Psoas muscle (tissue), 8 donors: ENCODE data around the gene MAPKAP1. TPM values are rescaled to one million over a fixed set of nuclear protein-coding genes. Genes with fewer than 3 reads are reported as not detected.

Experiments
- ATAC-seq, 4 donors: fragments of 200-7000 bp; cut with Tn5 transposase; one replicate each; pipeline ENCODE4 v1.9.1; 2020; ENCODE audit warnings: moderate library complexity in 3 of 4, mild to moderate bottlenecking in 2 of 4
- DNase-seq, 2 donors: peaks; one replicate each; pipeline ENCODE4 v3.0.0-alpha.2; 2020
- H3K27ac ChIP-seq: fragments of 200-600 bp; one replicate; pipeline ENCODE4 v1.8.0; 2022
- H3K27me3 ChIP-seq, 3 donors: fragments of 200-600 bp in 1 of 3; one replicate each; pipeline versions ENCODE4 v1.6.1 to v1.8.0; 2013 to 2022; ENCODE audit warnings: low read length in 2 of 3, mild to moderate bottlenecking in 2 of 3, moderate library complexity in 1 of 3; ENCODE audit not compliant: insufficient read depth in 3 of 3
- H3K36me3 ChIP-seq, 2 donors: fragments of 200-600 bp in 1 of 2; one replicate each; pipeline versions ENCODE4 v1.6.1 to v1.8.0; 2013 to 2022; ENCODE audit warnings: low read depth in 1 of 2, mild to moderate bottlenecking in 1 of 2, moderate library complexity in 1 of 2; ENCODE audit not compliant: insufficient read depth in 1 of 2
- H3K4me1 ChIP-seq: fragments of 200-600 bp; one replicate; pipeline ENCODE4 v1.8.0; 2022
- H3K4me3 ChIP-seq: fragments of 200-600 bp; one replicate; pipeline ENCODE4 v1.8.0; 2022; ENCODE audit warnings: mild to moderate bottlenecking
- H3K9me3 ChIP-seq: fragments of 200-600 bp; one replicate; pipeline ENCODE4 v1.8.0; 2022
- CTCF ChIP-seq: fragments of 200-600 bp; IDR thresholded peaks from one replicate; pipeline ENCODE4 v1.8.0; 2022; ENCODE audit warnings: antibody characterized with exemption
- WGBS, 3 donors: extraction: QIAGEN DNeasy Blood & Tissue Kit; methylation state at CpG; one replicate each; pipeline versions ENCODE4 v1.1.6 to v1.1.7; 2013; 5-methylcytosine and 5-hydroxymethylcytosine counted together
- intact Hi-C, 2 donors: fragments of 100-400 bp; cut with DNase I; formaldehyde crosslinking; loops; one replicate each; pipeline versions ENCODE4 v1.11.0 to v1.14.2; 2022
- polyA plus RNA-seq, 3 donors: library from polyadenylated mRNA; stranded (reverse); fragments of 200-250 nt; gene quantifications; one replicate each; pipeline ENCODE4 v1.2.3, GENCODE V29; 2013
- total RNA-seq, 4 donors: library from RNA; stranded (reverse); fragmentation: NEBNext Ultra II Directional in 2 of 4; extraction: Animal tissue kit (Norgen Biotek cat#: 25700) in 2 of 4; gene quantifications; one replicate each; pipeline versions ENCODE4 v1.2.1 to v1.2.4, GENCODE V29; 2021 to 2023
- donor health status: healthy with polysubstance abuse.
- donor health status: DM: no; HTN: no; CAD: no; lungs with moderate emphysema.
- donor health status: Bipolar disorder and iron deficiency.
- donor health status: healthy.
- donor health status: DM: yes; HTN: yes; CAD: no.
- donor health status: DM: no; HTN: no; CAD: no.
- donor health status: DM: no; HTN: no; CAD: no.
- donor health status: DM: yes; HTN: yes; CAD: no.

Gene MAPKAP1
- total and polyA plus RNA-seq, 7 donors: 64.2 to 124 (median 90.4) TPM

GRCh38 chr9:125631391-125632085 lies 75.5 kb downstream of the MAPKAP1 start:
- TF ChIP-seq CTCF: peak; percentile 48
- H3K36me3 ChIP-seq: no peaks in the 10 kb centered on the region
- H3K4me1 ChIP-seq: peaks cover 37% of the 10 kb centered on the region
- peak; percentile 43 to 79 (median 67) for ATAC-seq
- no peaks in the 10 kb centered on the region for H3K27me3 ChIP-seq
- intact Hi-C loops: loop anchor here (2.0 to 10.0 kb wide), 3 partner anchors 64 to 227 kb away; no protein-coding TSS in a partner anchor
- no peak for DNase-seq
- H3K4me3 ChIP-seq: no peak overlapping the region
- H3K9me3 ChIP-seq: no peaks in the 10 kb centered on the region
- WGBS, 3 donors: 83 to 91% (median 85%) methylated on average over 7 of the region's 7 CpGs
- H3K27ac ChIP-seq: no peak overlapping the region

- Histone ChIP-seq H3K4me1 (peaks cover 46% of the 10 kb centered on the region), H3K27me3 (no peaks in the 10 kb centered on the region), H3K27ac (no peak overlapping the region), H3K4me3 (no peak overlapping the region), H3K36me3 (no peaks in the 10 kb centered on the region), H3K9me3 (no peaks in the 10 kb centered on the region)
- peak in 2 of 4 donors; percentile 62 to 68 for ATAC-seq
- intact Hi-C loops: loop anchor here (2.0 to 10.0 kb wide), 3 partner anchors 63 to 226 kb away; no protein-coding TSS in a partner anchor
- no peak for DNase-seq
- TF ChIP-seq CTCF: no peak
- 72 to 76% (median 75%) methylated on average over 1 of the region's 1 CpG for WGBS, 3 donors
Observed at GRCh38 chr9:125630436-125630835, 76.6 kb downstream of the MAPKAP1 start.

GRCh38 chr9:125629446-125629845 lies 77.6 kb downstream of the MAPKAP1 start:
- Histone ChIP-seq H3K36me3 (no peaks in the 10 kb centered on the region), H3K9me3 (no peaks in the 10 kb centered on the region), H3K4me1 (peaks cover 46% of the 10 kb centered on the region), H3K27ac (no peak overlapping the region), H3K4me3 (no peak overlapping the region), H3K27me3 (no peaks in the 10 kb centered on the region)
- intact Hi-C loops: no loop called here
- no peak for TF ChIP-seq CTCF
- DNase-seq: no peak
- no peak for ATAC-seq
- WGBS, 3 donors: 92 to 94% (median 94%) methylated on average over 3 of the region's 3 CpGs

GRCh38 chr9:125626187-125626586 lies 80.8 kb downstream of the MAPKAP1 start:
- Histone ChIP-seq H3K36me3 (no peaks in the 10 kb centered on the region), H3K27ac (no peak overlapping the region), H3K4me3 (no peak overlapping the region), H3K4me1 (peaks cover 26% of the 10 kb centered on the region), H3K27me3 (no peaks in the 10 kb centered on the region), H3K9me3 (no peaks in the 10 kb centered on the region)
- intact Hi-C loops: no loop called here
- no peak for TF ChIP-seq CTCF
- DNase-seq (no peak), ATAC-seq (peak in 3 of 4 donors; percentile 49 to 67 (median 66))

- intact Hi-C loops: no loop called here
- Histone ChIP-seq H3K4me3 (no peak overlapping the region), H3K4me1 (peaks cover 17% of the 10 kb centered on the region), H3K9me3 (no peaks in the 10 kb centered on the region), H3K27me3 (no peaks in the 10 kb centered on the region), H3K27ac (no peak overlapping the region), H3K36me3 (no peaks in the 10 kb centered on the region)
- 94 to 100% (median 100%) methylated on average over 1 of the region's 1 CpG for WGBS, 3 donors
- DNase-seq: no peak
- TF ChIP-seq CTCF: no peak
- ATAC-seq: no peak
Observed at GRCh38 chr9:125621170-125621569, 85.8 kb downstream of the MAPKAP1 start.
